ENCODE results near the gene FBLN2. TPM values are rescaled to one million over a fixed set of nuclear protein-coding genes. Genes with fewer than 3 reads are reported as not detected.
"Not testable (repeated sequence)": the region's sequence is repeated elsewhere in the genome, so short reads cannot be mapped to it uniquely, and the experiment has no call there.

The FBLN2 gene
- total RNA-seq, 4 donors from 2014 or later, result 130 to 244 (median 136) TPM

DNA sequence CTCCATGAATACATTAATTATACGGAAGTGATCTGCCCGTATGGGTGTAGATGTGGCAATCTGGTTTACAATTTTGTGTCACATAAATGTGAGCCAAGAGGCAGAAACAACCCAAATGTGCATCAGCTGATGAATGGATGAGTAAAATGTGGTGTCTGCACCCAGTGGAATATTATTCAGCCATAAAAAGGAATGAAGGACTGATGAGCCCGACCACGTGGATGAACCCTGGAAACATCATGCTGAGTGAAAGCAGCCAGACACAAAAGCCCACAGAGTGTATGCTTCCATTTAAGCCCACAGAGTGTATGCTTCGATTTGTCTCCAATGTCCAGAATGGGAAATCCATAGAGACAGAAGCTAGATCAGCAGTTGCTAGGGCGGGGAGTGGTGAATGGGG, 27.6 kb upstream of the FBLN2 start:
- peaks cover 0 to 15% (median 0%) of the 10 kb centered on the region in 4 donors for H3K27me3 ChIP-seq
- H3K4me1 ChIP-seq, result peaks cover 34 to 40% (median 38%) of the 10 kb centered on the region in 4 donors
- WGBS, result 61% methylated on average over 6 of the region's 6 CpGs
- H3K4me3 ChIP-seq, result no peak overlapping the region
- intact Hi-C loops (cut with DNase I), result no loop called here
- DNase-seq (ENCODE audit: extremely low spot score), result no peak
- no peak overlapping the region for H3K27ac ChIP-seq (replicated peaks in 1 of 4)
- no peaks in the 10 kb centered on the region for H3K36me3 ChIP-seq
- no peak for TF ChIP-seq POLR2A (IDR thresholded peaks at IDR 0.05; ENCODE audit: low read depth)
- TF ChIP-seq CTCF (IDR thresholded peaks at IDR 0.05), result no peak
- TF ChIP-seq EP300 (IDR thresholded peaks at IDR 0.05), result no peak
- TF ChIP-seq POLR2AphosphoS5 (IDR thresholded peaks at IDR 0.05), result no peak
- H3K9me3 ChIP-seq, result no peaks in the 10 kb centered on the region

DNA sequence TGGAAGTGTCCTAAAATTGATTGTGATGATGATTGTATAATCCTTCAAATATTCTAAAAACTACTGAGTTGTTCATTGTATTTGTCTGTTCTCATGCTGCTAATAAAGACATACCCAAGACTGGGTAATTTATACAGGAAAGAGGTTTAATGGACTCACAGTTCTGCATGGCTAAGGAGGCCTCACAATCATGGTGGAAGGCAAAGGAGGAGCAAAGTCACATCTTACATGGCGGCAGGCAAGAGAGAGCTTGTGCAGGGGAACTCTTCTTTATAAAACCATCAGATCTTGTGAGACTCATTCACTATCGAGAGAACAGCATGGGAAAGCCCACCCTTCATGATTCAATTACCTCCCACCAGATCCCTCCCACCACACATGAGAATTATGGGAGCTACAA, 27.2 kb upstream of the FBLN2 start:
- H3K9me3 ChIP-seq; DNase-seq (ENCODE audit: extremely low spot score); H3K4me3 ChIP-seq; H3K27ac ChIP-seq (replicated peaks in 1 of 4); intact Hi-C loops (cut with DNase I); H3K36me3 ChIP-seq: not testable (repeated sequence)
- H3K27me3 ChIP-seq, result peaks cover 0 to 11% (median 0%) of the 10 kb centered on the region in 4 donors
- peaks cover 34 to 40% (median 37%) of the 10 kb centered on the region in 4 donors for H3K4me1 ChIP-seq
- 96% methylated on average over 2 of the region's 2 CpGs for WGBS

- H3K4me1 ChIP-seq, result peaks cover 31 to 37% (median 33%) of the 10 kb centered on the region in 4 donors
- H3K4me3 ChIP-seq, result no peak overlapping the region
- no peaks in the 10 kb centered on the region for H3K36me3 ChIP-seq
- intact Hi-C loops (cut with DNase I), result no loop called here
- no peaks in the 10 kb centered on the region for H3K9me3 ChIP-seq
- peaks cover 0 to 9% (median 0%) of the 10 kb centered on the region in 4 donors for H3K27me3 ChIP-seq
- TF ChIP-seq CTCF (IDR thresholded peaks at IDR 0.05), result no peak
- TF ChIP-seq POLR2A (IDR thresholded peaks at IDR 0.05; ENCODE audit: low read depth), result no peak
- TF ChIP-seq EP300 (IDR thresholded peaks at IDR 0.05), result no peak
- TF ChIP-seq POLR2AphosphoS5 (IDR thresholded peaks at IDR 0.05), result no peak
- DNase-seq (ENCODE audit: extremely low spot score), result no peak
- H3K27ac ChIP-seq (replicated peaks in 1 of 4), result no peak overlapping the region
- 88% methylated on average over 5 of the region's 5 CpGs for WGBS
These were observed 26.7 kb upstream of the FBLN2 start for GRCh38 chr3:13522236-13522635.

GRCh38 chr3:13524979-13525669, 23.8 kb upstream of the FBLN2 start:
- peaks cover 11 to 31% (median 23%) of the 10 kb centered on the region in 4 donors for H3K4me1 ChIP-seq
- H3K4me3 ChIP-seq, result no peak overlapping the region
- 83% methylated on average over 10 of the region's 10 CpGs for WGBS
- H3K27me3 ChIP-seq, result peaks cover 0 to 9% (median 0%) of the 10 kb centered on the region in 4 donors
- intact Hi-C loops (cut with DNase I), result no loop called here
- no peak for TF ChIP-seq EP300 (IDR thresholded peaks at IDR 0.05)
- TF ChIP-seq POLR2A (IDR thresholded peaks at IDR 0.05; ENCODE audit: low read depth), result no peak
- TF ChIP-seq CTCF (IDR thresholded peaks at IDR 0.05), result no peak
- TF ChIP-seq POLR2AphosphoS5 (IDR thresholded peaks at IDR 0.05), result no peak
- DNase-seq (ENCODE audit: extremely low spot score), result no peak
- H3K9me3 ChIP-seq, result no peaks in the 10 kb centered on the region
- peak overlapping the region; percentile 28 to 63 (median 38) for H3K27ac ChIP-seq (replicated peaks in 1 of 4)
- no peaks in the 10 kb centered on the region for H3K36me3 ChIP-seq

- WGBS, result 70% methylated on average over 14 of the region's 20 CpGs
- intact Hi-C loops (cut with DNase I), result no loop called here
- peaks cover 0 to 17% (median 0%) of the 10 kb centered on the region in 4 donors for H3K27me3 ChIP-seq
- H3K4me1 ChIP-seq, result peaks cover 11 to 34% (median 25%) of the 10 kb centered on the region in 4 donors
- no peak for TF ChIP-seq EP300 (IDR thresholded peaks at IDR 0.05)
- peak overlapping the region; percentile 47 to 66 (median 56) for H3K27ac ChIP-seq (replicated peaks in 1 of 4)
- no peaks in the 10 kb centered on the region for H3K9me3 ChIP-seq
- no peak overlapping the region for H3K4me3 ChIP-seq
- H3K36me3 ChIP-seq, result no peaks in the 10 kb centered on the region
- no peak for DNase-seq (ENCODE audit: extremely low spot score)
These were observed 22.9 kb upstream of the FBLN2 start for GRCh38 chr3:13525827-13526625.

Measured in esophagus muscularis mucosa (tissue), 4 donors.